GOT3 (cell line): ENCODE measurements around the gene SYT3.

ENCODE experiments used
- DNase-seq: peaks from one replicate; lab custom pipeline; 2025; ENCODE audit warnings: mixed read lengths; lab: John Stamatoyannopoulos, UW

The SYT3 gene

DNA sequence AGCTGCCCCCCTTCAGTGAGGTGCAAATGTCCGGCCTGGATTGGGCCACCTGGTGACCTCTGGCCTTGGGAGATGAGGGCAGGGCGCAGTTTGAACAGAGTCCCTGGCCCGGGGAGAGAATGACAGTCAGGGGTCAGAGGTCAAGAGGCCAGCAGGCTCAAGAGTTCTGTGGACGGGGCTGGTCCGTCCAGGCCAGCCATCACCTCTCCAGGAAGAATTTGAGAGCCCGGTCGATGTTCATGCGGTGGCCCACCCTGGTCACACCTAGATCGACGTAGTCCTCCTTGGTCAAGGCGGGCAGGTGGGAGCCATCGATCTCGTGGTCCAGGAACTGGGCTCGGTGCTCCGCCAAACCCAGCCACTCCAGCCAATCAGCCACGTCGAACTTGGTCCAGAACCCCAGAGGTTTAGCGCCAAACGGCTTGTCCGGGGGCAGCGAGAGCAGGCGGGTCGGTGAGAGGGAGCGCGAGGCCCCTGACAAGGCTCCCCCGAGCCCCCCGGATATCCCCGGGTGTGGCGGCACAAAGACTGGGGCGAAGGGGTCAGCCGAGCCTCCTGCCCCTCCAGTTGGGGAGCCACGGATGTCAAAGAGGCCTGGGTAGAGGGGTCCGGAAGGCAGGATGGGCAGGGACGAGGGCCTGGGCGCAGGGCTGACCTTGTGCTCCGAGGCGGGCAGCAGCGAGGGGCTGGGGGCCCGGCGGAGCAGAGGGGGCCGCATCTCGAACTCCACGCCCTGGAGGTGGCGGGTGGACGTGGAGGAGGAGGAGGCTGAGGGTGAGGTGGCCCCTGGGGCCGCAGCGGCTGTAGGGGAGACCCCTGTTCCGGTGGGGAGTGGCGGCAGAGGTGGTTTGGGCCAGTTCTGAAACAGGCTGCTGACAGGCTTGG lies 22.3 kb upstream of the SYT3 start:
- DNase-seq = no peak

DNA sequence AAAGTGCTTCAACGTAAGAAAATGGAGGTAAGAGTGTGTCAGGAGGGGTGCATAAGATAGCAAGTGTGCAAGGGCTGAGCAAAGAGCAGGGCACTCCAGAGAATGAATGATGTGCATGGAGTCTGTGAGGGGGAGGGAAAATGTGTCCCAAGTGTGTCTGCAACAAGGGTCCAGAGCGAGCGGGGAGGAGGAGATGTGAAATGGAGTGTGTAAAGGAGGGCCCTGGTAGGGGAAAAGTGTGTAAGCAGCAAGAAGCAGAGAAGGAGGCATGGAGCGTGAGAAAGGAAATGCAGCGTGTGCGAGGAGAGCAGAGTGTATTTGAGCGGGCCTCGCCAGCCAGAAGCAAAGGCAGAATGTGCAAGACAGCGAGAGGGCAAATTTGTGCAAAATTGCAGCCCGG lies 21.3 kb upstream of the SYT3 start:
- no peak for DNase-seq

DNA sequence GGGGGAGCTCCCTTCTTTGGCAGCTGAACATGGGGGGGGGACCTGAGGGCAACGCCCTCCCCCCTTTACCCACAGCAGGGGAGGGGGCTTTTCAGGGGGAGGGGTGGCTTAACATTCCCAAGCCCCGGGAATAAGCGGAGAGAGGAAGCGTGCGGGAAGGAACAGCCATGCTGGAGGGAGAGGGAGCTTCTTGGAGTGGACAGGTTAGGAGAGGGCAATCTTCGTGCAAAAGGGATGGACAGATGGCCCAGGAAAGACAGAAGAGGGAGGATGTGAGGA lies 20.3 kb upstream of the SYT3 start:
- no peak for DNase-seq

DNA sequence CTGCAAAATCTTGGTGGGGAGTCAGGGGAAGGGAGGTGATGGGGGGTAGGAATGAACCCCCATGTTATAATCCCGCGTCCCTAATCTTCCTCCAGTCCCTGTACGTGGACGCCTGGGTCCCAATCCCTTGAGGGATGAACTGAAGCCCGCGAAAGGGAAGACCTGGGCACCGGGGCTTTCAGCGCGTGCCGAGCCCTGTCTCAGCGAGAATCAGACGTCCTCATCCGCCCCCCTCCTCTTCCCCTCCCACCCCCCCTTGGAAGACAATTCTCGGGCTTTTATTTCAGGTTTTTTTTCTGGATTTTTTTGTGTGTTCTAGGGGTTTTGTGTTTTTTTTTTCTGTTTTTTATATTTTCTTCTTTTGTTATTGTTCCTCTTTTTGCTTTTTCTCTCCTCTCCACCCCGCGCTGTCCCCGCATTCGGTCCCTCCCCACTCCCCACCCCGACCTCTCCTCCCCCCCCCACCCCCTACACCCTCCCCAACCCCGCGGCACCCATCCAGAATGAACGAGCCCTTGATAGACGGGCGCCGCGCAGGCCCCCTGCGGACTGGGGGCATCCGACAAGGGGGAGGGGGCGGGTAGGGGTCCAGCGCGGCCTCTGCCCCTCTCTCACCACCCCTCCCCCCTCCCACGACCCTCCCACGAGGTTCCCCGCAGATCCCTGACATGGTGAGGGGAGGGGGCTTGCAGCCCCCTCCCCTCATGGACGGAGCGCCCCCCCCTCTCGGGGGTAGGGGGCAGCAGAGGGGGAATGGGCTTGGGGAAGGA lies 19.8 kb upstream of the SYT3 start:
- DNase-seq = no peak

DNA sequence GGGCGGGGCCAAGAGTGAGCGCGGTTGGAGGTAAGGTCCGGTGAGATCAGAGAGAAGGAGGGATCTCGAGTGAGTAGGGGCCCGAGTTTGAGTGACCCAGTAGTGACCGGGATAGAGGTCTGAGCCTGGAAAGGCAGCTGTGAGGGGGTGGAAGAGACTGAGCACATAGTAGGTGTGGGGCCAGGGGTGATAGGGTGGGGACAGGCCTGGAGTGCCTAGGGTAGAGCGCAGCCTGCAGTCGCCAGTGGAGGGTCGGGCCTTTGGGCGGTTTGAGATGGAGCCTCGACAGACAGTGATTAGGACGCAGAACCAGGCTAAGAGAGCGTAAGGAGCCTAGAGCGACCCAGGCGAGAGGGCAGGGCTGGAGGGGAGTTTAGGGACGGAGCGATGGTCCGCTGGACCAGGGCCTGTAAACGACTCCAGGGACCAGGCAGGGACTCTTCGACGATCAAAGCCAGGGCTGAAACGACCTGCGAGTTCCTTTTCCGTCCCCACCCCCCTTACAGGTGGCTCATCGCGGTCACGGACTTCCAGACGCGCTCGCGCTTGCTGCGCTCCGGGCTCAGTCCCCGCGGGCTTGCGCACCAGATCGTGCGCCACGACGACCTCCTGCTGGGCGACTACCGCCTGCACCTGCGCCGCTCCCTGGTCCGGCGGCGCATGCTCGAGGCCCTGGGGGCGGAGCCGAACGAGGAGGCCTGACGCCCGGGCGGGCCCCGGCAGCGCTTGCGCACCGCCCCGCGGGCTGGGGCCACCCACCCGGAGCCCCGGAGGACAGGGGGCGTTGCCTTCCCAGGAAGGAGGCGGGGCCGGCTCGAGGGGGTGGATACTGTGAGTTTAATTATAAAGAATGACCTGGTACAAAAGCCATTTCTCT lies 19.0 kb upstream of the SYT3 start:
- no peak for DNase-seq

DNA sequence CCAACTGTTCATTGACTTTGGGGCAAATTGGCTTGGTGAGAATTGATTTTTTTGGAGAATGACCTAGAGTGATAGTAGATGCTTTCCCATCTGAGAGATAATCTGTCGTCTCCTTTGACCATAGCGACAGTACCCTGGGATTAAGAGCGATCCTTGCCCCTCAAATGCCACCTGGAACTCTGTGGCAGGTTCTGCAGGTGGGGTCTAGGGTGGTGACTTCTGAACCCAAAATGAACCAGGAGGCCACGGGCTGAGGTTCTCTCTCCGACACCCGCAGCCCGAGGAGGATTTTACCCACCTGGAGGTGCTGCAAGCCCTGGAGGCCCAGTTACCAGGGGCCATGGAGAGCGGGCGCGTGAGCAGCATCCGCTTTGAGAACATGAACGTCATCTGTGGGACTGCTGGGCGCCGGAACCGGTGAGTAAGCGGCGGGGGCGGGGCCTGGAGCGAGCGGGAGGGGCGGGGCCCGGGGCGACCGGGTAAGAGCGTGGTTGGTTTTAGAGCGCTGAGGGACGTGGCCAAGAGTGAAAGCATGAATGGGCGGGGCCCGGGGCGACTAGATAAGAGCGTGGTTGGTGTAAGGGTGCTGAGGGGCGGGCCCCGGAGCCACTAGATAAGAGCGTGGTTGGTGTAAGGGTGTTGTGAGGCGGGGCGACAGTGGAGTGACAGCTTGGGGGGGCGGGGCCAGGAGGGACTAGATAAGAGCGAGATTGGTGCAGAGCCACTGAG lies 18.2 kb upstream of the SYT3 start:
- DNase-seq = peak; percentile 38

DNA sequence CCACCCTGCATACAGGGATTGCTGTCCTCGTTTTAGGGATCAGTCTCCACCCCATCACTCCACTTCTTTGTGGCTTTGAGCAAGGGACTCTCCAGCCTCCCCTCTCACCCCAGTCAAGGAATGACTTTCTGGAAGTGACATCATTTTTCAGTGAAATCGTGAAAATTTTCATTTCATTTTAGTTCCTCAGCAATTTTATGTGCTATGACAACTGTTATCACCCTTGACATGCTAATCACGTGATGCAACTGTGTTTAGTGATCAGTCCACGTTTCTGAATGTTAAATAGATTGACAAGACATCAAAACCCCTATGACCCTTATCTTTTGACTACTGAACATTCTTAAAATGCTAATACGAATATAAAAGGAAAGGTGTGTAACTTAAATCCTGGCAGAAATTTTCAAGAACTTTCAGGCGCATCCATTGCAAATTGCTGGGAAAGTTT lies 17.6 kb upstream of the SYT3 start:
- DNase-seq = no peak

DNA sequence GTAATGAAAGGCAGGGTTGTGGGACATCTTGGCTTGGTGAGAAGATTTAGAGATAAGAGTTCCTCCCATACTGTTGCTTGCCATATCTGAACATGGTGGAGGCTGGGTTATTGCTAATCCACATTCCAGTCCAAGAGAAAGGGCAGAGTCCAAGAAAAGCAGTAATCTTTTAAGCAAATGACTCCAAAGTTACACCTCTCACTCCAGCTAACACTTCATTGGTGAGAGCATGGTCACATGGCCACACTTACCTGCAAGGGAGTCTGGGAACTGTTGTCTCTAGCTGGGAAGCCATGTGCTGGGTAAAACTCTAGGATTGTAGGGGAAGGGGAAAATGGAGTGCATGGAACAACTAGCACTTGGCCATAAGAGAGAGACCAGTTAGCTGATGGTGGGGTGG lies 15.2 kb upstream of the SYT3 start:
- DNase-seq = no peak

DNA sequence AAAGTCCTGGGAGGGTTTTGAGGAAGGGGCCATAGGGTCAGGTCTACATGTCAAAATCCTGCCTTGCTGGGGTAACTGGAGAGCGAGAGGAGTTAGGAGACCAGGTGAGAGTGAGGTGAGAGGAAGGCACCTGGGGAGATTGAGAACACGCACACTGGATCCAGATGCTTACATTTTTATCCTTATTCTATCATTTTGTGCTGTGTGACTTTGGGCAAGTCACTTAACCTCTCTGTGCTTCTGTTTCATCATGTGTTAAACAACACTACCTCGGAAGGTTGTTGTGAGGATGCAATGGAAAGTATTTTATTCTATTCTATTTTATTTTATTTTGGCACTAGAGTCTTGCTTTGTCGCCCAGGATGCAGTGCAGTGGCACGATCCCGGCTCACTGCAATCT lies 13.0 kb upstream of the SYT3 start:
- DNase-seq = no peak

DNA sequence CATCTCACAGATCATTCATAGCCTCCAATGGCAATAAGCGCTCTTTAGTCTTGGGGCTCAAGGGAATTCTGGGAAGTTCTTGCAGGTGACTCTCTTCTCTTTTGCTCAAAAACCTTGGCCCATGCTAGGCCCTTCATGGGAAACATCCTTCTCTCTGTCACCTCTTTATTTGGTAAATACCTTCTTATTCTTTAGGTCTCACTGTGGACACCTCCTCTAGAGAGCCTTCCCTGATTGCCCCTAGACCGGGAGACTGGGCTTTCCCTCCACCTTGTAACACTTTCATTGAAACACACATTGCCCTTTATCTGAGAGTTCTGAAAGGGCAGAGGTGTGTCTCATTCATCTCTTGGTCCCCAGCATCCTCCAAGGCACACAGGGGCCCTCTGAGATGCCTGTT lies 11.5 kb upstream of the SYT3 start:
- DNase-seq = no peak

DNA sequence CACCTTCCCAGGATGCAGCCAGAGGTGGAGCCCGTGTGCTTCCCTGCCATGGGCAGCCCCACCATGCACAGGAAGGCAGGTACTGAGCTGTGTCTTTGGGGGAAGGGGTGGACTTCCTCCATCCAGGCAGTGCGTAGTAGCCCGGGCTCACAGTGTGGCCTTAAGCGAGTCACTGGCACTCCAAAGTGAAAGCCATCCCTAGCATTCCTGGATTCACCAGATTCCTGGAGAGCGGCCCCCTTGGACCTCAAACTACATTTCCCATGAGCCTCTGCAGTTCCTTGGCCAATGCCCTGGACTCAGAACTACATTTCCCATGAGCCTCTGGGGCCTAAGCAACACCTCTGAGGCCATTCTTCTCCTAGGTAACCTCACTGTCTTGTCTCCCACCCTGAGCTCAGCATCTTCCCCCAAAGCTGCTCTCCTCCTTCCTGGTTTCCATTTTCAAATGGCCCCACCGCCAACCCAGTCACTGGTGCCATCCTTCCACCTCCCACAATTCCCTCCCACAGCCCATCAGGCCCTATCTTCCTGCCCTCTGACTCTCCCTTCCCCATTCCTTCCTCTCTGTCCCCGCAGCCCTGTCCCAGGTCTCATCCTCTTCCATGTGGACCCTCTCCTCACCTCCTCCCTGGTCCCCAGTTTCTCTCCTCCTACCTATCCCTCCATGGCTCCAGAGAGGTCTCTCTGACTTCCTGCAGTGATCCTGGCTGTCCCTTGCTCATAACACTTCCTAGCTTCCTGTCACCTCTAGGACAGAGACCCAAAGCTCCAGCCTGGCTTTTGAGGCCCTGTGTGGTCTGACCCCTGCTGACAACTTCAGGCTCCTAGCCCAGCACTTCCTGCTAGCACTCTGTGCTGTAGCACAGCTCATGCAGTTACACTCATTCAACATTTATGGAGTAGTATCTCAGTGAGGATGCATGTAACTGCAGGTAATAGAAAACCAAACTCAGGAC lies 10.0 kb upstream of the SYT3 start, which contains the start of gene C19orf81:
Gene C19orf81, plus strand, starts transcription at position 13 of the 959 bp plus-strand sequence. Its CDS starts 0 bp downstream, at position 13.
- DNase-seq = no peak

DNA sequence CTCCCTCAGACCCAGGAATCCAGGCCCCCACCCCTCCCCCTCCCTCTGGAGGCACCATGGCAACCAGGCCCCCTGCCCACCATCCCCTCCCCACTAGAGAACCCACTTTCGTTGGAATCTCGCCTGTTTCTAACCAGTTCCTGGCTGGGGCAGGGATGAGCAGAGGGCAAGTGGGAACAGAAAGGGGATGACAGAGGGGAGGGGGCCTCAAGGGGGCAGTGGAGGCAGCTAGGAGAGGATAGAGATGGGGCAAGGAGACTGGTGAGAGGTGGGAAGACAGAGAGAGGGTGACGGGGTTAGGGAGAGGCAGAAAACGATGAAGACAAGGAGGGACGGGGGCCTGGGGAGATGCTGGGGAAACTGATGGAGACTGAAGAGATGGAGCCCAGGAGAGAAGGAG lies 9.0 kb upstream of the SYT3 start:
- DNase-seq = no peak

DNA sequence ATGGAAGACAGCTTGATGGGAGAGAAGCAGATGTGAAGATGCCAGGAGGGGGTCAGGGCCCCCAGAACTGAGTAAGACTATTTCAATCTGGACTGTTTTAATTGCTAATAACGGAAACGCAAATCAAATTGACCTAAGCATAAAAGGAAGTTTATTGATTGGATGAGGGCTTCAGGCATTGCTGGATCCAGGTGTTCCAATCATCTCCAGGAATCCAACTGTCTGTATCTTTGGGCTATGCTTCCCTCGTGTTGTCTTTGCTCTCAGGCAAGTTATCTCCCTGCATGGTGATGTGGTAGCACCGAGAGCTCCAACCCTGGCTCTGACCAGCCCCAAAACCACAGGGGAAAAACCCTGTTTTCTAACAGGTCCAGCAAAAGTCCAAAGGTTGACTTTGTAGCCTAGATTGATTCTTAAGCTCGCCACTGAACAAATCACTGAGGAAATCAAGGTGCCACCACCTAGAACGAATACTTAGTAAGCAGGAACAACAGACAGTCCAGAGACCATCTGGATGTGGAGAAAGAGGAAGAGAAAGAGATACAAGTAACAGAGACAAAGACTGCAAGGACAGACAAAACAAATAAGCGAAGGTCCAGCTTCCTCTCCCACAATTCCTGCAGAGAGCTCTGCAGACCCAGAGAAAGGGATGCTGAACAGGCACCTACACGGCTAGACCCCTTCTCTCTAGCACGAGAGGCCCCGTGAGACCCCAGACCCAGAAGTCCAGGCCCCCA lies 8.4 kb upstream of the SYT3 start:
- DNase-seq = no peak

DNA sequence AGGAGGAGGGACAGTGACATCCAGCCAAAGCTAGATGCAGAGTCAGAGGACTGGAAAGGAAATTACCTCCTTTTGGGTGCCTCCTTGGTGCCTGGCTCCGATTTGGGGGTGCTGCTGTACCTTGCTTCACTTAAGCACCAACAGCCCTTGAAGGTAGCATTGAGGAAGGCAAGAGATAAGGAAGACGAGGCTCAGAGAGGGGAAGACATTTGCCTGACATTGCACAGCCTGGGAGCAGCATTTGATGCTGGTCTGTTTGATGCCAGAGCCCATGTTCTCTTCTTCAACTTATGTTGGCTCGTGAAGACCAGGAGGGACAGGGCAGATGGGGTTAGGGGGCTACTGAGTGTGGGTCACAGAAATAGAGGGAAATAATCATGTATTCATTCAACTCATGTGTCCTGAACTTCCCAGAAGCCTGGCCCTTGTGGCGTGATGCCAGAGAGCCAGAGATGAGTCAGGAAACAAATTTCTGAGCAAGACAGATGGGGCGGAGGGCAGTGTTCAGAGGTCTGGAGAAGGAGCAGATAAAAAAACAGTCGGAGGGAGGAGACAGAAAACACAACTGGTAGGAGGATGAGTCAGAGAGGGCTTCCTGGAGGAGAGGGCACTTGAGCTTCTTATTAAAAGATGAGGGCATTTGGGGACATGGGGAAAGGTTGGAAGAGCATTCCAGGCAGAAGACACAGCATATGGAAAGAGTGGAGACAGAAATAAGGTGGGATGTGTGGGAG lies 6.6 kb upstream of the SYT3 start:
- DNase-seq = peak; percentile 15

DNA sequence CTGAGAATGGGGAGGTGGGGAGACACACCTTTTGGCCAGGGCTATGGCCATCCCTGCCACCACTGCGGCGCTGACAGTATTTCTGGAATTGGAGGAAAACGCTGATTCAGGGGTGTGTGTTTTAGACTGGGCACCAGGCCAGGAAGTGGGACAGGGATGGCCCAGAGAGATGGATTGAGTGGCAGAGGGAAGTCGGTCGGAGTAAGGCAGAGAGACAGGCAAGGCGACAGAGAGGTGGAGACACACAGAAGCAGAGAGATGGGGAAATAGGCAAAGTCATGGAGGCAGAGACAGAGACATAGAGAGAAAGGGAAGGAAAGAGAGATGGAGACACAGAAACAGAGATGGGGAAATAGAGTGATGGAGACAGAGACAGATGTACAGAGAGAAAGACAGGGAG lies 5.4 kb upstream of the SYT3 start:
- DNase-seq = no peak

DNA sequence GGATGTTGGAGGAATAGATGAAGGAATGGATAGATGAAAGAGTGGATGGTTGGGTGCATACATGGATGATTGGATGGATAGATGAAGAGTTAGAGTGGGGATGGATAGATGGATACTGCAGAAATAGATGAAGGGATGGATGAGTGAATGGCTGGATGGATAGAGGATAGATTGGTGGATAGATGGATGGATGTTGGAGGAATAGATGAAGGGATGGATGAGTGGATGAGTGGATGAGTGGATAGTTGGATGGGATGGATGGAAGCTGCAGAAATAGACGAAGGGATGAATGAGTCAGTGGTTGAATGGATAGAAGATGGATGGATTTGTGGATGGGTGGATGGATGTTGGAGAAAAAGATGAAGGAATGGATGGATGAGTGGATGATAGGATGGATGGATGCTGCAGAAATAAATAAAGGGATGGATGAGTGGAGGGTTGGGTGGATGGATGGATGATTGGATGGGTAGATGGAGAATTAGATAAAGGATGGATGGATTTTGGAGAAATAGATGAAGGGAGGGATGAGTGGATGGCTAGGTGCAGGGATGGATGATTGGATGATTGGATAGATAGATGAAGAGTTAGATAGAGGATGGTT lies 4.7 kb upstream of the SYT3 start:
- DNase-seq = no peak

DNA sequence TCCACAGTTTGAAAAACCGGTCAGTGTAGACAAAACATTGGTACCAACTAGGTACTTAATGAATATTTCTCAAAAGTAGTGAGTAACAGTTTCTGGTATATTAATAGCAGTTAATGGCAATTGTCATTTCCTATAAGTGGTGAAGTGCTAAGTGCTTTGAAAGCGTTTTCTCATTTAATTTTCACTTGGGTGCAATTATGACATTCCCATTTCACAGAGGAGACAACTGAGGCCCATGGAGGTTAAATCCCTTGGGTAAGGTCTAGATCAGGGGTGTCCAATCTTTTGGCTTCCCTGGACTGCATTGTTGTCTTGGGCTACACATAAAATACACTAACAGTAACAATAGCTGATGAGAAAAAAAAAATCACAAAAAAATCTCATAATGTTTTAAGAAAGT lies 687 bp upstream of the SYT3 start:
- DNase-seq = no peak

DNA sequence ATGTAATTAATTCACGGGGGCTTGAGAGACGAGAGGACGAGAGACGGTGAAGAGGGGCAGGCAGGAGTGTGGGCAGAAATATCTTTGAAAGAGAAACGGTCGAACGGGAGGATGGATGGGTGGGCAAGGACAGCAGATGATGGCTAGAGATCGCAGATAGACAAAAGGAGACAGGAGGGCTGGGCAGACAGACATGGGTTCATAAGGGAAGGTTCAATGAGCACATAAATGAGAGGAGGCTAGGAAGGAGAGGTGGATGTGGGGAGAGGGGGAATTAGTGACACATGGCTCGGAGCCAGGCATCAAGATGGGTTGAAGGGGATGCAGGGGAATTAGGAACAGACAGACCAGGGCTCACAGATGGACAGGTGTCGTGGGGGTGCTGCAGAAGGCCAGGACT lies 1.1 kb downstream of the SYT3 start:
- no peak for DNase-seq
